Measurements from ENCODE around the gene CHMP2A.
"Not testable (repeated sequence)": the region's sequence is repeated elsewhere in the genome, so short reads cannot be mapped to it uniquely, and the experiment has no call there.

The CHMP2A gene

GRCh38 chr19:58553799-58554493 lies 959 bp downstream of the CHMP2A start:
- no peak for DNase-seq

DNA sequence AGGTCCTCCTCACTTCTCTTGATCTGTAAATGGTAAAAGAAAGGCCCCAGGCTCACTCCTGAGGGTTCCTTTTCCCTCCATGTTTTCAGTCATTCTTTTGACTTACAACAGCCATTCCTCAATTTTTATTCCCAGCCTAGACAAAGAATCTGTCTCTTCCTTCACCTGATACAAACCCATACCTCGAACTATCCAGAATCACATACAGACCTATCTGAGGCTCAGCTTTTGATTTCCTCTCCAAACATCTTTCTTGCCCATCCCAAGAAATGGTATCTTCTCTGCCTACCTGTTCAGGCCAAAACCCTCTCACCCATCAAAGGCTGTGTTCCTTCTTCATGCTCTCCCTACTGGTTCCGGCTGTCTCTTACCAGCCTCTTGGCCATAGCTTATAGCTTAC lies 2.2 kb downstream of the CHMP2A start:
- DNase-seq: no peak

DNA sequence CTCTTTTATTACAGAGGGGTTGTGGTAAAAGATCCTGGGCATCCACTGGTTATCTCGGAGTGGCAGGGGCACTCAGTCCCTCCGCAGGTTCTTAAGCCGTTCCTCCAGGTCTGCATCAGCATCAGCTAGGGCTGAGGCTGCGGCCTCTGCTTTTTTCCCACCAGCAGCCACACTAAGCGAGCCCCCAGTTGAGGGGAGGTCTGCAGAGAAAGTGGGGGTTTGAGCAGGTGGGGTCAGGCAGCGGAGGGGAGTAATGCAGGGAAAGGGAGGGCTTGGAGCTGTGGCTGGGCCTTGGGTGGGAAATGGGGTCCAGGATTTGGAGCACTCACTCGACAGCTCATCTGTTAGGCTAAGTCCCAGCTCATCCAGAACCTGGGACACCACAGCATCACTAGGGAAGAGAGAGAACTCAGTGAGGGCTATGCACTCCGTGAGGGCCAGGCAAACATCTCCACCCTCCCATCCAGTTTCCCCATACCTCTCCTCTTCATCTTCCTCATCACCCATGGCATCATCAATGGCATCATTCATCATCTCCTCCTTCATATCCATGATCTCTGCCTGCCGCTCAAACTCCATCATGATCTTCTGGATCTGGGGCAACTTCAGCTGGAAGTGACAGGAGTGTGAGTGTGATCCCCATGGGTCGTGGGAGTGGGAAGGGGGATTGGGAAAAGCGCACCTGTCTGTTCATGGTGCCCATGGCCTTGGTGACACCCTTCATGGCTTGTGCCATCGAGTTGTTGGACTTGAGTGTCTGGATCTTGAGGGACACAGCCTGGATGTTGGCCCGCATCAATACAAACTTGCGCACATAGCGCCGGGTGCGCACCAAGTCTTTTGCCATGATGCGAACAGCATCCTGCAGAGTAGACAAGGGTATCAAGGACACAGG lies 3.1 kb downstream of the CHMP2A start:
- no peak for DNase-seq

DNA sequence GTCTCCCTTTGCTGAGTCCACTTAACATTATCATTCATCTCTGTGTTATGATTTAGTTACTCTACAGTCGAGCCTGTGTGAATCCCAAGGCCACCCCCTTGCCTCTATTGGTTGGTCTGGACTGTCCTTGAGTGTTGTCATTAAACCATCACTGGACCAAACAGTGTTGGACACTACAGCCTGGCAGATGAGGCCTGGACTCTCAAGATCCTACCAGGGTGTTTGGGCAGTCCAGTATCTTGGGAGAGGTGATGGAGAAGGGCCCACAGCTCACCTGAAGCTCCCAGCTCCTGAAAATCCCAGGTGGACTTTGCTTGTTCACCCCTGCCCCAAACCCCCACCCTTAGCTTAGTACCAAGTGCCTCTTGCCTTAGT lies 3.8 kb downstream of the CHMP2A start:
- DNase-seq: no peak

DNA sequence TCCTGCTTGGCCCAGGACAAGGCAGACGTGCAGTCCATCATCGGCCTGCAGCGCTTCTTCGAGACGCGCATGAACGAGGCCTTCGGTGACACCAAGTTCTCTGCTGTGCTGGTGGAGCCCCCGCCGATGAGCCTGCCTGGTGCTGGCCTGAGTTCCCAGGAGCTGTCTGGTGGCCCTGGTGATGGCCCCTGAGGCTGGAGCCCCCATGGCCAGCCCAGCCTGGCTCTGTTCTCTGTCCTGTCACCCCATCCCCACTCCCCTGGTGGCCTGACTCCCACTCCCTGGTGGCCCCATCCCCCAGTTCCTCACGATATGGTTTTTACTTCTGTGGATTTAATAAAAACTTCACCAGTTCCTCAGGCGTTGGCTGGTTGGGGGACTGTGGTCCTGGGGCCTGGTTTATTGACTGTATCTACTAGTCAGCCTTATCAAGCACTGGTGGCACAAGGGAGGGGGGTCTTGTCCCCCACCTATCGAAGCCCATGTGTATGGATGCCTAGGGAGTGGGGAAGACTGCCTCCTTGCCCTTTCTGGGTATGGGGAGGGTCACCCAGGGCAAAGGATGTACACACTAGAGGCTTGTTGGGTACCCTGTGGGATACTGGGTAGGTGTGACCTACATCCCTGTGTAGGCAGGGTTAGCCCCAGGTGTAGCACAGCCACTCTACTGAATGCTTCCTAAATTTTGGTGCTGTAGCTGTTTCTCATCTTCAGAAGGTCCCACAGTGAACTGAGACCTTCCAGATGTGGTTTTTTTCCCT lies 4.4 kb downstream of the CHMP2A start:
- DNase-seq: no peak

GRCh38 chr19:58549664-58550361 lies 5.1 kb downstream of the CHMP2A start:
- no peak for DNase-seq

GRCh38 chr19:58548859-58549663 lies 5.8 kb downstream of the CHMP2A start:
- DNase-seq: no peak

DNA sequence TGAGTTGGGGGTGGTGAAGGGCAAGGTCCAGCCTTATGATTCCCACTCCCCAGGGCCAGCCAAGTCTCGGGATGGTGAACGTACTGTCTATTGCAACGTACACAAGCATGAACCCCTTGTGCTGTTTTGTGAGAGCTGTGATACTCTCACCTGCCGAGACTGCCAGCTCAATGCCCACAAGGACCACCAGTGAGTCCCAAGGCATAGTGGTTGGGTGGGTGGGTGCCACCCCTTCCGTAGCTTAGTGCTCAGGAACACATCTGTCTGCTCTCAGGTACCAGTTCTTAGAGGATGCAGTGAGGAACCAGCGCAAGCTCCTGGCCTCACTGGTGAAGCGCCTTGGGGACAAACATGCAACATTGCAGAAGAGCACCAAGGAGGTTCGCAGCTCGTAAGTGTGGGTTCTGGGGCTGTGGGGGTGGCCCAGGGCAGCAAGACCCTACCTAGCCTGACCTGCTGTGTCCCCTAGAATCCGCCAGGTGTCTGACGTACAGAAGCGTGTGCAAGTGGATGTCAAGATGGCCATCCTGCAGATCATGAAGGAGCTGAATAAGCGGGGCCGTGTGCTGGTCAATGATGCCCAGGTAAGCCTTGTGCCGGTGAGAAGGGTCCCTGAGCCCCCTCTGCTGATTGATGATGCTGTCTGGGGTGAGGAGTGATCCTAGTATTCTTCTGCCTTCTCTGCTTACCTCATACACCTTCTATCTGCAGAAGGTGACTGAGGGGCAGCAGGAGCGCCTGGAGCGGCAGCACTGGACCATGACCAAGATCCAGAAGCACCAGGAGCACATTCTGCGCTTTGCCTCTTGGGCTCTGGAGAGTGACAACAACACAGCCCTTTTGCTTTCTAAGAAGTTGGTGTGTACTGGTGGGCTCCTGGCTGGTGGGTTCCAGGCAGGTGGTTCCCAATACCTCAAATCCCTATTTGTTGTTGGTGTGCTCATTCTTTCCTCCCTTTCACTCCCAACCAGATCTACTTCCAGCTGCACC lies 7.3 kb downstream of the CHMP2A start:
- no peak for DNase-seq

GRCh38 chr19:58546019-58546530 lies 8.8 kb downstream of the CHMP2A start:
- no peak for DNase-seq

DNA sequence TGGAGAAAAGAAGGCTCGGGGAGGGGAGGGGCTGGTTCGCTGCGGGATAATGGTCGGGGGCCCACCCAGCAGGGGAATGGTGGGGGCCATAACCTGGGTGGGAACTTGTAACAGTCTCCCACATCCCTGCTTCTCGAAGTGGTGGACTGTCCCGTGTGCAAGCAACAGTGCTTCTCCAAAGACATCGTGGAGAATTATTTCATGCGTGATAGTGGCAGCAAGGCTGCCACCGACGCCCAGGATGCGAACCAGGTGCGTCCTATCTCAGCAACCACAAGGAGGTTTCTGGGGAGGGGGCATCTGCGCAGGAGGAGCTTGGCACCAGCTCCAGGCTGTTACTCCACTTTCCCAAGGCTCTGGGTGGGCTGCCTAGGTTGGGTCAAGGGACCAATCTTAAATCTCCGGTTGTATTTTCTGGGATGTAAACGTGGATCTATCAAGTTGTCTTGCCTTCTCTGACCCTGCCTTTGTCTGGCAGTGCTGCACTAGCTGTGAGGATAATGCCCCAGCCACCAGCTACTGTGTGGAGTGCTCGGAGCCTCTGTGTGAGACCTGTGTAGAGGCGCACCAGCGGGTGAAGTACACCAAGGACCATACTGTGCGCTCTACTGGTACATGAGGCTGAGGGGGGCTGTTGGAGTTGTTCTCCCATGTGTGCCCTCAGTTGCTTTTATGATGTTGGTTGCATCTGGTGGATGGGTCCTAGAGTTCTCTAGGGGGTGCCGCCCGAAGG lies 9.5 kb downstream of the CHMP2A start:
- no peak for DNase-seq

DNA sequence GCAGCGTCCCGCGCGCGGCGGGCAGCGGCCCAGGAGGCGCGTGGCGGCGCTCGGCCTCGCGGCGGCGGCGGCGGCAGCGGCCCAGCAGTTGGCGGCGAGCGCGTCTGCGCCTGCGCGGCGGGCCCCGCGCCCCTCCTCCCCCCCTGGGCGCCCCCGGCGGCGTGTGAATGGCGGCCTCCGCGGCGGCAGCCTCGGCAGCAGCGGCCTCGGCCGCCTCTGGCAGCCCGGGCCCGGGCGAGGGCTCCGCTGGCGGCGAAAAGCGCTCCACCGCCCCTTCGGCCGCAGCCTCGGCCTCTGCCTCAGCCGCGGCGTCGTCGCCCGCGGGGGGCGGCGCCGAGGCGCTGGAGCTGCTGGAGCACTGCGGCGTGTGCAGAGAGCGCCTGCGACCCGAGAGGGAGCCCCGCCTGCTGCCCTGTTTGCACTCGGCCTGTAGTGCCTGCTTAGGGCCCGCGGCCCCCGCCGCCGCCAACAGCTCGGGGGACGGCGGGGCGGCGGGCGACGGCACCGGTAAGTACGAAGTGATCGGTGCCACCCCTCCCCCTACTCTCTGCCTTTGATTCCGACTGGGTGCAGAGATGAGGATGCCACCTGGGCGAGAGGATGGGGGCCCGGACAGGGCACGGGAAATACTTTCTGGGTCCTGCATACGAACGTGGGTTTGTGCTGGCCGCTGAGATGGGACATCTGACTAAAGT lies 10.2 kb downstream of the CHMP2A start:
- DNase-seq: no peak

GRCh38 chr19:58543826-58544590 lies 10.9 kb downstream of the CHMP2A start, which contains the start of gene TRIM28:
Gene TRIM28 (plus strand): TSS chr19:58544064. CDS start chr19:58544758, 694 bp downstream.
- no peak for DNase-seq

GRCh38 chr19:58542641-58543372 lies 12.1 kb downstream of the CHMP2A start:
- not testable (repeated sequence) for DNase-seq

- DNase-seq: not testable (repeated sequence)
Measured at GRCh38 chr19:58539169-58539559, 15.7 kb downstream of the CHMP2A start.

- no peak for DNase-seq
Measured at GRCh38 chr19:58538257-58539168, 16.4 kb downstream of the CHMP2A start.
